ENCODE results near the gene TUSC2. TPM values are rescaled to one million over a fixed set of nuclear protein-coding genes. Genes with fewer than 3 reads are reported as not detected.

TUSC2 gene
- total RNA-seq, 1 experiment from 2014 or later, result 34.0 TPM

GRCh38 chr3:50294492-50295403, 33.3 kb downstream of the TUSC2 start:
- TF ChIP-seq ZFX (IDR thresholded peaks at IDR 0.05) (no peak), ZNF274 (IDR thresholded peaks at IDR 0.05; ENCODE audit: low read depth, low read length) (no peak), SRF (IDR thresholded peaks at IDR 0.05; ENCODE audit: low read depth) (no peak), ELF1 (IDR thresholded peaks at IDR 0.05; ENCODE audit: borderline replicate concordance, low read depth) (no peak)
- H3K36me3 ChIP-seq (ENCODE audit: control insufficient read depth in 1 of 2, insufficient read depth in 2 of 2, low read length in 2 of 2), result peaks cover 3 to 11% of the 10 kb centered on the region in 2 experiments; a peak in 2 of 4 replicates
- H3K4me1 ChIP-seq (ENCODE audit: control insufficient read depth in 1 of 2, insufficient read depth in 2 of 2, low read length in 2 of 2), result peaks cover 11 to 31% of the 10 kb centered on the region in 2 experiments
- intact Hi-C loops (cut with micrococcal nuclease), result no loop called here
- DNase-seq (ENCODE audit: low read depth, low spot score) (no peak), ATAC-seq (no peak)
- H3K4me2 ChIP-seq (ENCODE audit: low read length), result no peak overlapping the region
- no peak overlapping the region for H3K4me3 ChIP-seq (replicated peaks in 1 of 2; ENCODE audit: low read depth in 1 of 2, low read length in 2 of 2)
- H3K9ac ChIP-seq (ENCODE audit: low read length), result no peak overlapping the region
- H3K79me2 ChIP-seq (ENCODE audit: insufficient read depth, low read length), result peaks cover 27% of the 10 kb centered on the region
- no peaks in the 10 kb centered on the region for H4K20me1 ChIP-seq (ENCODE audit: insufficient read depth)
- no peak overlapping the region for H2AFZ ChIP-seq (ENCODE audit: low read depth, low read length, poor library complexity, severe bottlenecking)
- H3K27me3 ChIP-seq (ENCODE audit: insufficient read depth, low read length), result no peaks in the 10 kb centered on the region
- ChIA-PET CTCF (no interaction called here), POLR2A (interaction anchor here (1.3 kb wide), 1 partner anchor 17 kb away, joined by 4 read pairs; the partner anchor contains the start of gene LSMEM2), RAD21 (ENCODE audit: low non-redundant PET in 1 of 2, low total read pairs in 2 of 2, uncharacterized antibody in 2 of 2, unreplicated experiment in 2 of 2) (no interaction called here)
- H3K27ac ChIP-seq (ENCODE audit: low read depth, low read length), result no peak overlapping the region
- no TSS peak for BruUV-seq (replicated peaks)
- no peaks in the 10 kb centered on the region for H3K9me2 ChIP-seq (ENCODE audit: insufficient read depth)
- no peaks in the 10 kb centered on the region for H3K9me3 ChIP-seq (ENCODE audit: control insufficient read depth in 1 of 2, insufficient read depth in 1 of 2, low read depth in 1 of 2, low read length in 2 of 2)

GRCh38 chr3:50294089-50294488, 33.9 kb downstream of the TUSC2 start:
- CTCF ChIA-PET, result no interaction called here
- peaks cover 34% of the 10 kb centered on the region for H3K79me2 ChIP-seq (ENCODE audit: insufficient read depth, low read length)

More at GRCh38 chr3:50294089-50294488, 33.9 kb downstream of the TUSC2 start:
- peaks cover 10 to 18% of the 10 kb centered on the region in 2 experiments for H3K36me3 ChIP-seq (ENCODE audit: control insufficient read depth in 1 of 2, insufficient read depth in 2 of 2, low read length in 2 of 2)
- no peak overlapping the region for H2AFZ ChIP-seq (ENCODE audit: low read depth, low read length, poor library complexity, severe bottlenecking)
- ChIA-PET RAD21 (ENCODE audit: low non-redundant PET in 1 of 2, low total read pairs in 2 of 2, uncharacterized antibody in 2 of 2, unreplicated experiment in 2 of 2) (no interaction called here), POLR2A (interaction anchor here (1.3 kb wide), 1 partner anchor 16 kb away, joined by 4 read pairs; the partner anchor contains the start of gene LSMEM2)
- no peak overlapping the region for H3K4me2 ChIP-seq (ENCODE audit: low read length)
- intact Hi-C loops (cut with micrococcal nuclease), result no loop called here
- no peak overlapping the region for H3K4me3 ChIP-seq (replicated peaks in 1 of 2; ENCODE audit: low read depth in 1 of 2, low read length in 2 of 2)
- no peak for TF ChIP-seq JUND (IDR thresholded peaks at IDR 0.05)
- no peak for TF ChIP-seq CBX3 (IDR thresholded peaks at IDR 0.05; ENCODE audit: low read depth)
- TF ChIP-seq ATF3 (IDR thresholded peaks at IDR 0.05), result no peak
- TF ChIP-seq SRF (IDR thresholded peaks at IDR 0.05; ENCODE audit: low read depth), result no peak
- no peak for TF ChIP-seq RAD21 (IDR thresholded peaks at IDR 0.05; ENCODE audit: low read depth)
- TF ChIP-seq ZFX (IDR thresholded peaks at IDR 0.05), result no peak
- TF ChIP-seq EZH2 (IDR thresholded peaks at IDR 0.05), result no peak
- no peak for TF ChIP-seq SP1 (IDR thresholded peaks at IDR 0.05; ENCODE audit: low read depth)
- TF ChIP-seq CTCF (IDR thresholded peaks at IDR 0.05 in 2 of 3, conservative IDR thresholded peaks at IDR 0.05 in 1 of 3; ENCODE audit: borderline replicate concordance in 1 of 3, insufficient read depth in 1 of 3, low read depth in 2 of 3, low read length in 2 of 3), result no peak
- TF ChIP-seq FOSL1 (IDR thresholded peaks at IDR 0.05; ENCODE audit: low read depth), result no peak
- no peak for TF ChIP-seq YY1 (IDR thresholded peaks at IDR 0.05; ENCODE audit: extremely low read depth, insufficient replicate concordance, low read depth, low read length)
- no peak for TF ChIP-seq TCF7L2 (IDR thresholded peaks at IDR 0.05; ENCODE audit: borderline replicate concordance, extremely low read depth, insufficient read depth, insufficient read length)
- TF ChIP-seq ELF1 (IDR thresholded peaks at IDR 0.05; ENCODE audit: borderline replicate concordance, low read depth), result no peak
- no peak for TF ChIP-seq CEBPB (IDR thresholded peaks at IDR 0.05; ENCODE audit: low read depth)
- TF ChIP-seq SIN3A (IDR thresholded peaks at IDR 0.05; ENCODE audit: low read depth), result no peak
- TF ChIP-seq ZNF274 (IDR thresholded peaks at IDR 0.05; ENCODE audit: low read depth, low read length), result no peak
- no peak for TF ChIP-seq POLR2AphosphoS5 (IDR thresholded peaks at IDR 0.05; ENCODE audit: low read depth, low read length)
- H4K20me1 ChIP-seq (ENCODE audit: insufficient read depth), result no peaks in the 10 kb centered on the region
- no peak overlapping the region for H3K9ac ChIP-seq (ENCODE audit: low read length)
- H3K9me2 ChIP-seq (ENCODE audit: insufficient read depth), result no peaks in the 10 kb centered on the region
- no TSS peak for BruUV-seq (replicated peaks)
- peaks cover 11 to 29% of the 10 kb centered on the region in 2 experiments for H3K4me1 ChIP-seq (ENCODE audit: control insufficient read depth in 1 of 2, insufficient read depth in 2 of 2, low read length in 2 of 2)
- DNase-seq (ENCODE audit: low read depth, low spot score) (no peak), ATAC-seq (no peak)
- H3K27ac ChIP-seq (ENCODE audit: low read depth, low read length), result no peak overlapping the region
- H3K27me3 ChIP-seq (ENCODE audit: insufficient read depth, low read length), result no peaks in the 10 kb centered on the region
- no peaks in the 10 kb centered on the region for H3K9me3 ChIP-seq (ENCODE audit: control insufficient read depth in 1 of 2, insufficient read depth in 1 of 2, low read depth in 1 of 2, low read length in 2 of 2)
